ES-I3 (cell line): ENCODE measurements around the gene ADAMTS18.

Experiments used
- H3K36me3 ChIP-seq: 2 replicates; pipeline ENCODE4 v1.6.1; 2013; ENCODE audit warnings: mild to moderate bottlenecking, low read length, control low read depth, moderate library complexity; ENCODE audit not compliant: insufficient read depth
- H3K4me1 ChIP-seq: 2 replicates; pipeline ENCODE4 v1.6.1; 2013; ENCODE audit warnings: mild to moderate bottlenecking, control low read depth, low read length; ENCODE audit not compliant: insufficient read depth
- H3K9ac ChIP-seq: 2 replicates; pipeline ENCODE4 v1.6.1; 2013; ENCODE audit warnings: low read depth, mild to moderate bottlenecking, low read length, moderate library complexity
- H3K9me3 ChIP-seq: 2 replicates; pipeline ENCODE4 v1.6.1; 2013; ENCODE audit warnings: mild to moderate bottlenecking, low read length, moderate library complexity; ENCODE audit not compliant: control insufficient read depth, insufficient read depth

The ADAMTS18 gene

DNA sequence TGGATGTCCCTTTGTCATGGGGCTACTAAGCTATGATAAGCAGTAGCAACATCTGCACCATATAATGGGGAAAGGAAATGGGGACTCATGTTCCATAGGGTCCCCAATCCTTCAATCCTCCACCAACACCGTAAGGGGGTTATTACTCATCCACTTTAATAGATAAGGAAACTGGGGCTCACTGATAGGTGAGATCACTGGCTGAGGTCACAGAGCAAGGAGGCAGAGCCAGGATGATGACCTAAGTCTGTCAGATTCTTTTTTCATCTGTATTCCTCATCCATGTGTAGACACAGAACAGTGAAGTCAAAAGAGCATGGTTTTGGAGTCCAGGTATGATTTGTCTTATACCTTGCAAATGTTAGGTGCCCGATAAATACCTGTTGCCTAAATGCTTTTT is 10.5 kb upstream of the ADAMTS18 start:
- H3K4me1 ChIP-seq, result peaks cover 4% of the 10 kb centered on the region; the same call in 1 of the 2 replicates
- no peak overlapping the region for H3K9ac ChIP-seq
- no peaks in the 10 kb centered on the region for H3K9me3 ChIP-seq
- H3K36me3 ChIP-seq, result no peaks in the 10 kb centered on the region

DNA sequence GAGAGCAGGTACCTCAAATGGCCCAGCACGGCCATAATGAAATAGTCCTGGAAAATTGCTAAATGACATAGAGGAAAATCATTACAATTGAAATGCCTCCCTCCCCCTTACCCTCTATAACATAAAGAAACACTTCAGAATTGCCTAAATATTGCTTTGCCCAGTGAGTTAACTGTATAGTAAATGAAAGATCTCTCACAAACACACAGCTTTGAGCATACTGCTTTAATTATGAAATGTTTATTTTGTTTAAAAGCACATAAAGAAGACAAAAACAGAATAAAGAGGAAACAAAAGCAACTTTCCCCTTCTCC is 9.3 kb upstream of the ADAMTS18 start:
- peaks cover 5% of the 10 kb centered on the region; the same call in 1 of the 2 replicates for H3K4me1 ChIP-seq
- H3K9me3 ChIP-seq, result no peaks in the 10 kb centered on the region
- H3K36me3 ChIP-seq, result no peaks in the 10 kb centered on the region
- H3K9ac ChIP-seq, result no peak overlapping the region

DNA sequence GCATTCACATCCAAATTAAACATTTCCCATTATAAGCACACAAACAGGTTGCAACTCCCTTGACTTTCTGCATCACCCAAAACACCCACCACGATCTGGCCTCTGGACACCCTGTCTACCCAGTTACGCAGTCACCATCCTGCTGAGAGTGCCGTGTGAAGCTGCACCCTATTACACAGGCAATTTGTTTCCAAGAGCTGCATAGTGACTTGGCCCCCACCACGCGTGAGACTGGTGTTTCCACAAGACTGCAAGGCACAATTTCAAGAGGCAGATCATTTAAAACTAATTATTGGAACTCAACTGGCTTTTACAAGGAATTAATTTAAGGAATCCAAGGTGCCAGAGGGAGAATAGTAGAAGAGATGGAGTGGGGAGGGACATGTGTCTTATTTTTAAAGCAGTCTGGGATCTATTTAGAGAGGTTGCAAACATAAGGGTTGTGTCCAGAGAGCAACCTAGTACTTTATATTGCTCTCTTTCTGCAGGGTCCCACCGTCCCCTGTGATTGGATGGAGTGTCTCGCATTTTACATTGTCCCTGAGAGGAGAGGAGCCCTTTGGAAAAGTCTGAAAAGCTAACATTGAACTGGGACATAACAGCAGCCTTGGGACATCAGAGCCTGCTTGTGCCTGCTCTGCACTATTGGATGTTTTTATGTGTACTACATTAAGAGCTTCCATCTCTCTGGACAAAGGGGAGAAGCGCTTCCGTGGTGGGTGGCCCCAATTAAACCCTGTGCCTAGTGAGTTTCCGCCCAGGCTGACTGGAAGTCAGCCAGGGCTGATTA is 8.7 kb upstream of the ADAMTS18 start:
- no peak overlapping the region for H3K9ac ChIP-seq
- peaks cover 10% of the 10 kb centered on the region; the same call in 1 of the 2 replicates for H3K4me1 ChIP-seq
- H3K9me3 ChIP-seq, result no peaks in the 10 kb centered on the region
- no peaks in the 10 kb centered on the region for H3K36me3 ChIP-seq

DNA sequence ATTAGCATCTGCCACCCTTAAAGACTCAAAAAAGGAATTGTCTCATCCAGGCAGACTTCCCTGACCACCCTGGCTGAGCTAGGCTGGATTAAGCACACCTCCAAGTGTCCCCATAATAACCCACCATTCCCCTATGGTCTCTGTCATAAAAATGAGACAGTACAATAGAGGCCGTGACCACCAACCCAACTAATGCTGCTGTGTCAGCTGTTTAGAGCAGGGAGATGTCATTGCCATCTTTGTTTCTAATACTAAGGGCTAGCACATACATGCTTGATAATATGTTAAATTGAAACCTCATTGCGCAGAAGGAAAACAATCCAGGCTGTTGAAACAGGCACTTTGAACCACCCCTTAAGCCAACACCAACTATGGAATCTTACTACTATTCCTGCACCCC is 7.2 kb upstream of the ADAMTS18 start:
- H3K36me3 ChIP-seq, result no peaks in the 10 kb centered on the region
- H3K9ac ChIP-seq, result no peak overlapping the region
- no peaks in the 10 kb centered on the region for H3K9me3 ChIP-seq
- peaks cover 12% of the 10 kb centered on the region; the same call in 1 of the 2 replicates for H3K4me1 ChIP-seq

DNA sequence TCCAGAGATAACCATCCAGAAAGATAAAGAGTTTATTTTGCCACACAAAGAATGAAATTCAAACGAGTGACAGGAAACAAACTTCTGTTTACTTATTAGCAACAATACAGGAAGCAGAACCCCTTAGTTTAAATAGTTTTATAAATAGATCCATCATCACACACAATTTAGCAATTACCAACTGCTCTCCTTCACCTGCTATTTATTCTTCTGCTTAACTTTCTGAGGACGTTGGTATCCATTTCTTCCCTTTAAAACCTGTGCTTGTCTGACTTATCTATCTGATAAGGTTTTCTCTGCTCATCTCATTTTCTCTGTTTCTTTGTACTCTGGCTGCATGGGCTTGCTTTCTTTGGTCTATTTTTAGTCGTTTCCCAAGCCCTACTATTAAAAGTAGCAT is 4.3 kb upstream of the ADAMTS18 start:
- no peaks in the 10 kb centered on the region for H3K36me3 ChIP-seq
- H3K9me3 ChIP-seq, result no peaks in the 10 kb centered on the region
- H3K9ac ChIP-seq, result no peak overlapping the region
- peaks cover 12% of the 10 kb centered on the region; the same call in 1 of the 2 replicates for H3K4me1 ChIP-seq

DNA sequence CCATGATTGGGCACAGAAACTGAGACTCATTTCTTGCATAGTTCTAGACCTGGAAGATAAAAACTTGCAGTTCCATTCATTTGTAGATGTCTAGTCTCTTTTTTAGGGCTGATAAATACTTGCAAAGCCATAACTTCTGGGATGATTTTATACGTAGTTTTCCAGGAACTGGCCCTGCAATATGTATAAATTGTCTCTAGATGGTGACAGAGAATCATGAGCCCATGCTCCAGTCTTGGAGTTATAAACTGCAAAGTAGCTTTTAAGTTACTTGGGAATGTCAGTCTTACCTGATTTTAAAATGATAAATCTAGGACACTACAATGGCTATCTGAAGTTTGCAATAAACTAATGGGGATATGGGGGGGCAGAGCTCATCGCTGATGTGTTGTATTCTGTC is 3.0 kb upstream of the ADAMTS18 start:
- Histone ChIP-seq H3K4me1 (peaks cover 9% of the 10 kb centered on the region; the same call in 1 of the 2 replicates), H3K9ac (no peak overlapping the region), H3K36me3 (no peaks in the 10 kb centered on the region), H3K9me3 (no peaks in the 10 kb centered on the region)

DNA sequence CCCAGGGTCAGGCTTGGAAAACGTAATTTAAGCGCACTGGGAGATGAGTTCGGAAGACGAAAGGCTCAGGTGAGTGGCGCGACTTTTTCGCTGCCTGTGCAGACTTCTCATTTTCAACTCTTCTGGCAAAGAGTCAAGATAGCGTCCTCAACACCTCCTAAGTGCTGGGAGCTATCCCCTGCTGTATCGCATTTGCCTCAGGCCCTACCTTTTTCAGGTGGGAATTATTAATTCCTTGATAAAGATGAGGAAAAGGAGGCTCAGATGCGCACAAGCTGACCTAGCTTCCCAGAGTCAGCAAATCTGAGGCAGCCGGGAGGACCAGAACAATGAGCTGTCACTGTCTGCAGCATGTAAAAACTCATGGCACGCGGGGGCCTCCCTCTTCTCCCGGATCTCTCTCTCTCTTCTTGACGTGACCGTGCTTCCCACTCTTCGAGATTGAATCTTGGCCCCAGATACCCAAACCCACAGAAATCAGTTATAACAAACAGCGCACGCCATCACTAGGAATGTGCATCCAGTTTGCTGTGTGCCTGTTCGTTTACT is 512 bp upstream of the ADAMTS18 start:
- Histone ChIP-seq H3K4me1 (peaks cover 7% of the 10 kb centered on the region; the same call in 1 of the 2 replicates), H3K9me3 (no peaks in the 10 kb centered on the region), H3K9ac (peak overlapping the region; percentile 57; the same call in 1 of the 2 replicates), H3K36me3 (no peaks in the 10 kb centered on the region)

DNA sequence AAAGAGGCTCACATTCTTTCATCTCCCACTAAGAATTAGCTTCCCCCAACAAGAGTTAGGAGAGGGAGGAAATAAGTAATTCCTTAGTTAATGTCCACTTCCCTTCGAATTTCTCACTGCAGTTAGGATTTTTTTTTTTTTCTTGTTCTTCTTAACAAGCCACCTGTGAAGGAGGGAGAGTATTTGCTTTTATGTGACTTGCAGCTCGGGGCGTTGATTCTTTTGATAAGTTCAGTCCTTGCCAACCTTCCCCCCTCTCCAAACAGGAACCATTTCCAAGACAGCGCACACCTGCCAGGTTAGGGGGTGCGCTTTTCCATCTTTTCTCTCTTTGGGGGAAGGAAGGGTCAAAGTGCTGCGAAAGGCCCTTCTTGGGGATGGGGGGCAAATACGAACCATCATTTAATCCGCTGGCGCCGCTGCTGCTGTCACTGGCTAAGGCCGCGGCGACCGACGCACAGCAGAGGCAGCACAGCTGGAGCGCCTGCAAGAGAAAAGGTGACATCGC is 758 bp downstream of the ADAMTS18 start:
- H3K9ac ChIP-seq, result peak overlapping the region; percentile 57; the same call in 1 of the 2 replicates
- peaks cover 7% of the 10 kb centered on the region; the same call in 1 of the 2 replicates for H3K4me1 ChIP-seq
- no peaks in the 10 kb centered on the region for H3K9me3 ChIP-seq
- H3K36me3 ChIP-seq, result no peaks in the 10 kb centered on the region

DNA sequence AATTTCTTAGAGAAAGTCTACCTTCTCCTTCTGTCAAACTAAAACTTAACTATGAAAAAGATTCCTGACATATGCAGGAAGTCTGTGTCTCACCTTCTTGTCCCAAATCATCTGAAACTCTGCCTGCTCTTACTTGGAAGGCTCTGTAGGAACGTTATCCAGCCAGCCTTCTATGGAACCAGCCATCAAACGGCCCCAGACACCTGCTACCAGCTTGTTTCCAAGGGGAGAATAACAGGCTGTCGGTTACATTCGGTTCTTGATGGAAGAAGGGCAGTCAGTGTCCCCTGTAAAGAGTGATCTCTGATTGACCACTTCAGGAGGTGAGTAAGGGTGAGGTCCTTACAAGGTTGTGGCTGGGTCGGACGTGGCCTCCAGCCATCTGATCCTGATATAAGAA is 1.7 kb downstream of the ADAMTS18 start:
- no peaks in the 10 kb centered on the region for H3K4me1 ChIP-seq
- H3K9ac ChIP-seq, result no peak overlapping the region
- no peaks in the 10 kb centered on the region for H3K9me3 ChIP-seq
- H3K36me3 ChIP-seq, result no peaks in the 10 kb centered on the region

DNA sequence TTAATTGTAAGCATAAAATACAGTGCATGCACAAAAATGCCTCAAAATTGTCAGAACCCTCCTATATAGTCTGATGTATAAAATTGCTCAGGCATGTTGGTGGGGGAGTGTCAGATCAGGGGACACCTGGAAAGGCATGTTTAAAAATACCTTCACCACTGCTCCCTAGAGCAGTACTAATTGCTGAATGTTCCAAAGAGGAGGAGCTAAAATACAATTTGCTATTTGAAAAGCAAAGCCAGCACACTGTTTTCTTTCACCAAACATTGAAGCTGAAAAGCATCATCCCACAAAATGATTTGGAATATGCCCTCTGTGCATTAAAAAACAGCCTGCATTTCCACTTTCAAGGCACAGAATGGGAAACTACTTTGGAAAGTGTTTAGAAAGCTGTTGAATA is 2.6 kb downstream of the ADAMTS18 start:
- H3K9me3 ChIP-seq, result no peaks in the 10 kb centered on the region
- H3K4me1 ChIP-seq, result no peaks in the 10 kb centered on the region
- no peak overlapping the region for H3K9ac ChIP-seq
- no peaks in the 10 kb centered on the region for H3K36me3 ChIP-seq

DNA sequence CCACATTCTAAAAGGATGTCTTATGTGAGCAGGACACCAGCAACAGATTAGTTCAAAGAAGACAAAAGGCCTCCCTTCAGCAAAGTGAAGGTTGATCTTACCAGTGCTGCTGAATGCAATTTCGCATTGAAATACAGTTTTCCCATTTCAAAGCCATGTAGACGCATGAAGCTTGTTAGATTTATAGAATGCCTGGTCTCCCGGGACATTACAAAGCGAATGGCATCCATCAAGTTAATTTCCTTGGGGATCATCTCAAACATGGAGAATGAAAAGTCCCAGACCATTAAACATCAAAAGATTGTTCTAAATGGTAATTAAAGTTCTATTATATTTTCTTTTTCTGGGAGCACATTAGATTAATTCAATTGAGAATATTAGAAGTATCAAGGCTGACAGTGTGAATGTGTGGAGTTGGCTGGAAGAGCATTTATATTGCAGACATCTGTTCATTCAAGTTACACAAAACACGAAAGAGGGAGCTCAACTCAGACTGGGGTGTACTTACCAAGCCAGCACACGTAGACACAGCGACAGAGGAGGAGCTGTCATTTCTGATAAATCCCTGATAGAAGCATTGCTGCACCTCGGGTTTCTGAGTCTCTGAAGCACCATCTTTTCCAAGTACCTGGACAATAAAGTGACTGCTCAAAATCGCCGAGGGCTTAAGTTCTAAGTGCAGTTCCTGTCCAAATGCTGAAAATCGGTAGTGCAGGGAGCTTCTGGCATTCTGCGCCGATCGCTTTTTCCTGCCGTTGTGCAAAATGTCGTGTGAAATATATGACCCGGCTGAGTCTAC is 3.8 kb downstream of the ADAMTS18 start:
- Histone ChIP-seq H3K4me1 (no peaks in the 10 kb centered on the region), H3K9me3 (no peaks in the 10 kb centered on the region), H3K36me3 (no peaks in the 10 kb centered on the region), H3K9ac (no peak overlapping the region)

DNA sequence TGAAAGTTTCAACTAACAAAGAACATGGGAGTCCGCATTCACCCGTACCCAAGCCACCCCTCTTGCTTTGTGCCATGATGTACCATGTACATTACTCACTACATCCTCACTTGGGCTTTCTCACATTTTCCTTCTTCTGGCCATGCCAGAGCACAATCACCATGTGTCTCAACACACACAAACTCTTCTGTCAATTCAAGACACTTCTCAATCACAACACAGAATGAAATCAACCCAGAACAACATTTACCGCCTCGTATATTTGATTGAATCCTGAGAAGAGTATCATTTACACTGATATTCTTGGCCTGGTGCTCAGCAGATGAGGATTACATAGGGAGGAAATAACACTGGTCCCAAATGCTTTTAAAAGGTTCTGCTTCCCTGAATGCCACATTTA is 4.5 kb downstream of the ADAMTS18 start:
- no peaks in the 10 kb centered on the region for H3K36me3 ChIP-seq
- no peak overlapping the region for H3K9ac ChIP-seq
- no peaks in the 10 kb centered on the region for H3K4me1 ChIP-seq
- no peaks in the 10 kb centered on the region for H3K9me3 ChIP-seq

DNA sequence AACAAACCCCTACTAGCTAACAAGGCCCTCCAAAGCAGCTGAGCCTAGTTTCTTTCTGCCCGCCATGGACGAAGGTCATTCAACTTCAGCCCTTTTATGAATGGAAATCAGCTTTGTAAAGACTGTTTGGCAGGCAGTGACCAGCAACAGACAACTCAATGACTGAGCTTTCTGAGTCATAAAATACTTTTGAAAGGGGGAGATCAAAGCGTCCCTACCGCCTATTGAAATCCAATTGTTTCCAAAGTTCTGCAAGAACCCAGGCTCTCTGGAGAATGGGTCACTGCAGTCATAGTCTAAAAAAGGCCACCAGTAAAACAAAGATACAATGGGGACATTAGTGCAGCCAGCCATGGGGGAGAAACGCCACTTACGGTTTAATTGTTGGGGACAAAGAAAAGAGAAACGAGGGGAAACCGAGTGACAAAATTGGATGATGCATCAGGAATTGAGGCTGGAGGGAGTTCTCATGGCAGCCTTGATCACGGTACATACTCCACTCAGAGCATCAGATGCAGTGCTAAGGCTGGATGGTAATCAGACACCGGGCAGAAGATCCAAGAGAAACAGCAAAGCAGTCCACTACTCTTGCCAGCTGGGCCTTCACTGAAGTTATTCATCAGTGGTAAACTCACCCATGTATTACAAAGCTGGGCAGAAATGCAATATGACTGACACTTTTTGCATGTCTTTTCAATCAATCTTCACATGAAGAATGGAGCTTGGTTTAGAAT is 9.8 kb downstream of the ADAMTS18 start:
- Histone ChIP-seq H3K36me3 (no peaks in the 10 kb centered on the region), H3K9ac (no peak overlapping the region), H3K4me1 (no peaks in the 10 kb centered on the region), H3K9me3 (no peaks in the 10 kb centered on the region)

DNA sequence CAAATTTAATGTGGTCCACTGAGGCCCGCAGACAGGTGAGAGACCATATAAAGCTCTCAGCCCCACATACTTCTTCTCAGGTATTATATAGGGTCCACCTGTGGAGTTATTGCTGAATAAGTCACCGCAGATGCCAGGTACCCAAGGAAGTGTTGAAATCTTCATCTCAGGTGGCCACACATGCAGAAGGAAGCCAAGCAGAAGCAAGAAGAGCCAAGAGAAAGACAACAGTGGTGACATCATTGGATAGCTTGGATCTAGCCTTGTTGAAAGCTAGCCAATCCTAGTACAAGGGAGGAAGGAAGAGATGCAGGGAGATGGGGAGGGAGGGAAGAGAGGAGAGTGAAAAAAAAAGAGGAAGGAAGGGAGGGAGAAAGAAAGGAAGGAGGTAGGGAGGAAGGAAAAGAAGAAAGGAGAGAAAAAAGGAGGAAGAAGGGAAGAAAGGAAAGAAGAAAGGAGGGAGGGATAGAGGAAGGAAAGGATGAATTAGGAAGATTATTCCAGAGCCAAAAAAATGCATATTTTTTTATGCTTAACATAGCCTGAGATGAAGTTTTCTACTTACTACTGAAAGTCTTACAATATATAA is 12.5 kb downstream of the ADAMTS18 start:
- no peaks in the 10 kb centered on the region for H3K4me1 ChIP-seq
- H3K9me3 ChIP-seq, result no peaks in the 10 kb centered on the region
- H3K9ac ChIP-seq, result no peak overlapping the region
- no peaks in the 10 kb centered on the region for H3K36me3 ChIP-seq
